Left ventricle myocardium superior (tissue), 1 donor: ENCODE measurements around the gene UBE2E1. TPM values are rescaled to one million over a fixed set of nuclear protein-coding genes. Genes with fewer than 3 reads are reported as not detected.
"Not testable (repeated sequence)": the region's sequence is repeated elsewhere in the genome, so short reads cannot be mapped to it uniquely, and the experiment has no call there.

Experiments used
- ATAC-seq: fragments of 200-7000 bp; cut with Tn5 transposase; one replicate; pipeline ENCODE4 v1.9.1; 2020; ENCODE audit warnings: mild to moderate bottlenecking, moderate library complexity
- DNase-seq: peaks from one replicate; pipeline ENCODE4 v3.0.0-alpha.2; 2020
- intact Hi-C: fragments of 100-400 bp; cut with micrococcal nuclease; formaldehyde crosslinking; loops from one replicate; pipeline ENCODE4 v1.11.0; 2022
- total RNA-seq: library from RNA; stranded (reverse); fragmentation: NEBNext Ultra II Directional; extraction: Animal tissue kit (Norgen Biotek cat#: 25700); gene quantifications from one replicate; pipeline ENCODE4 v1.2.1, GENCODE V29; 2021
- donor health status: DM: no; HTN: yes; CAD: no; lungs with severe emphysema.

Gene UBE2E1
- total RNA-seq, 1 donor from 2014 or later = 66.0 TPM

DNA sequence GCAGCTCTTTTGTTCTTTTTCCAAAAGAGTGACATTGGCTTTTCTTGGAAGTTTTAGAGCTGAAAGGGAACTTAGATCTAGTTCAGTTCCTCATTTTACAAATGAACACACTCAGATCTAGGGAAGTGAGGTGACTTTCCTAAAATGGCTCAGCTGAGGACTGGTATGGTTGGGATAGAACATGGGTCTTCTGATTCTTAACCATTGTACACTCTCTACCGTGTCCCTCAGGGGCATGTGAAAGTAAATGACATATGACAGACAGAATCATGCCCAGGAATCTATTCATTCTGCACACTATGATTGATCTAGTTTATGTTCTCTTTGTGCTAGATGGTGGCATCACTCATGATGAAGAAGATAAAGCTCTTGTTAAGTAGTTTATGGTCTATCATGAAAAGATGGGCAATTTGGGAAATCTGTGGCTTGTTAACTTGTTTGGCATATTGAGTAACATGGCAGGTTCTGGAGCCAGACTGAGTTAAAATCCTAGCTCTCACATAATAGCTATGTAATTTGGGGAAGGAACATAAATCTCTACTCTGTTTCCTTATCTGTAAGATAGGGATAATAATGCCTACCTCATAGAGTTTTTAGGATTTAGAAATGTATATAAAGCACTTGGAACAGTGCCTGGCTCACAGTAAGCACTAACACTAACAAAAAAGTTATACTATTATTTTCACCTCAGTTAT is 30.9 kb downstream of the UBE2E1 start:
- DNase-seq (no peak), ATAC-seq (peak; percentile 49)
- intact Hi-C loops = no loop called here

DNA sequence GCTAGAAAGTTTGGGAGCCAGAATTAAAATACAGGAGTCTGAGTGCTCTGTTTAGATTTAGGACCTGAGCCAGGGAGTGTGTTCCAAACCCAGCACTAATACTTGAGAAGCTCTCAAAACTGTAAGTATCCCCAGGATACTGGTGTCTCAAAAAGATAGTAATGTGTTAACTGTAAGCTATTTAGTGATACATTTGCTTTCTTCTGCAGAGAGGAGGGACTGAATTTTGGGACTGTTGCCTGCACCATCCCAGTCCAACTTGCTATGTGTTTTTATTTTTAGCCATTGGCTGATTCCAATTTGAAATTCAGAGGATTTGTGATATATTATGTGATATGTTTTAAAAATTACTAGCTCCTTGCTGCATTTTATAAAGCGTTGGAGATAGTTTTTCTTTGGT is 31.5 kb downstream of the UBE2E1 start:
- intact Hi-C loops = no loop called here
- ATAC-seq (peak; percentile 33), DNase-seq (no peak)

DNA sequence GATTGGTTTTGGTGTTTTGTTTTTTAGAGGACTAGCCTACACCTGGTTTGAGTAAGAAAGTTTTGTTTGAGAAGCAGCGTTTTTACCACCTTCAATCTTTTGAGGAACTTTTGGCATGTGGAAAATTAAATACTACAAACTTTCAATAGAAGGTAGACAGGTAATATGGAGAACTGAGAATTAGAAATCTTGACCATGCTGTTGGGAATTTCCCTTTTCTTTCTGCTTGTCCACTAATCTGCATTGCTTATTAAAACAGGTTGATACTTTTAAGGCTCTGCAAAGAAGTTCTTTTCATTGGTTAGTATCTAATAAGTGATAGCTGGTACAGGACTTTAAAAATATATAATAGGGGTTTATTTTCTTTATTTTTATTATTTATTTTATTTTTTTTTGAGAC is 31.9 kb downstream of the UBE2E1 start:
- DNase-seq (no peak), ATAC-seq (no peak)
- intact Hi-C loops = no loop called here

DNA sequence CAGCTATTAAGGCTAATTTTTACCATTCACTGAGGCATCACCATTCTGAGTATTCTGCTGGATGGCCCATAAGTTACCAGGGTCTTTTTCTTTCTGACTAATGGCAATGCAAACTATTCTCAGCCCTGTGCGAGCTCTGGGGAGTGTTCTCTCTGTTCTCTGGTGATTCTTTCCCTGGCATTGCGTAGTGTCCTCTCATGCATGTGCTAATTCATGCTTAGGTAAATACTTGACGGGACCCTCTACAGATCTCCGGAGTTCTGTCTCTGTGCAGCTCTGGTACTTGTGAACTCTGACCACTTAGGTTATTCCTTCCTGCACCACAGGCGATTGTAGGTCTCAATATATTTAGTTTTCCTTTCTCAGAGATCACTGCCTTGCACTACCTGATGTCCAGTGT is 34.8 kb downstream of the UBE2E1 start:
- DNase-seq (no peak), ATAC-seq (no peak)
- intact Hi-C loops = no loop called here

DNA sequence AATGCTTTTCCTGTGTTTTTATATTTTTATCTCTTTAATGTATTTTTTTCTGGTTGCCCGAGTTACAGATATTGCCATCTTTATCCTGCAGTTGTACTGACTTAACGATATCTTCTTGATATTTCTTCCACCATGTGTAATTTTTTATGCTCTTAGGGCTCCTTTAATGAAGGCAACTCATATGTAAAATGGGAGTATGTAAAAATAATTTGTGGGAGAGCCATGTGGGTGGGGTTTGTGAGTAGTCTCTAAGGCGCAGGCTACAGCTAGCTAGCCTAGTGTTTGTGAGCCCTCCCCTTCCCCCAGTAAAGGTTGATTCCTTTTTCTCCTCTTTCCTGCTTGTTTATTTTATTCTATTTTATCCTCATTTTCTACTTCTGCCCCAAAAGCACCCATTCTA is 38.1 kb downstream of the UBE2E1 start:
- intact Hi-C loops = no loop called here
- no peak for DNase-seq
- ATAC-seq = no peak

DNA sequence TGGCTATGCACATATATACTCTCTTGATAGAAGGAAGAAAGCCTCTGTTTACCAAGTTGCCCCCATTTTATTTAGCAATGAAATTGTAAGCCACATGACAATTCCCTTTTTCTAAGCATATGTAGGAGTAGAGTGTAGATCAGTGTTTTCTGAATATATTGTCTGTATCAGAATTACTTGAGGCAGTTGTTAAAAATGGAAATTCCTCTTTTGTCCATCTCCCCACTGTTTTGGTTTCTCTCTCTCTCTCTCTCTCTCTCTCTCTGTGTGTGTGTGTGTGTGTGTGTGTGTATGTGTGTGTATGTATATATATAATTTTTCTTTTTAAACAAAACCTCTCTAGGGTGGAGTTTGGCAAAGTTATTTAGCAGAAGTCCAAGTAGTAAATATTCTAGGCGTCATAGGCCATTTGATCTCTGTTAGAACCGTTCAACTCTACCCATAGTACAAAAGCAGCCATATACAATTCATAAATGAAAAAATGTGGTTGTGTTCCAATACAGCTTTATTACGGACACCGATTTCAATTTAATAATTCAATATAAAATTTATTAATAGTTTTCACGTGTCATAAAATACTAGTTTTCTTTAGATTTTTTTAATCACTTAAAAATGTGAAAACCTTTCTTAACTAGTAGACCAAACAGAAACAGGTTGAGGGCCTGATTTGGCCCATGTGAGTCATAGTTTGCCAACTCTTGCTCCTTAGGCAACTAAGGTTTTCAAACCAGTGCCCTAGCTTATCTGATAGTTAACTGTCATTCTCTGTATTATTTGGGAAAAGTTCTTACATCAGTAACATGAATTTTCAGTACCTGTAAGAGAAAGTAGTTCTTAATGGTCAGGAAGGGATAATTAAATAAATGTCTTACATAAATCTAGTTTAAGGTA is 39.8 kb downstream of the UBE2E1 start:
- intact Hi-C loops = no loop called here
- DNase-seq = no peak
- ATAC-seq = no peak

DNA sequence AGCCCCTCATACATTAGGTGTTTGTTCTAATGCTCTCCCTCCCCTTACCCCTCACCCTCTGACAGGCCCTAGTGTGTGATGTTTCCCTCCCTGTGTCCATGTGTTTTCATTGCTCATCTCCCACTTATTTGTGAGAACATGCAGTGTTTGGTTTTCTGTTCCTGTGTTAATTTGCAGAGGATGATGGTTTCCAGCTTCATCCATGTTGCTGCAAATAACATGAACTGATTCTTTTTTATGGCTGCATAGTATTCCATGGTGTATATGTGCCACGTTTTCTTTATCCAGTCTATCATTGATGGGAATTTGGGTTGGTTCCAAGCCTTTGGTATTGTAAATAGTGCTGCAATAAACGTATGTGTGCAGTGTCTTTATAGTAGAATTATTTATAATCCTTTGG is 43.7 kb downstream of the UBE2E1 start:
- ATAC-seq, intact Hi-C loops, DNase-seq: not testable (repeated sequence)

DNA sequence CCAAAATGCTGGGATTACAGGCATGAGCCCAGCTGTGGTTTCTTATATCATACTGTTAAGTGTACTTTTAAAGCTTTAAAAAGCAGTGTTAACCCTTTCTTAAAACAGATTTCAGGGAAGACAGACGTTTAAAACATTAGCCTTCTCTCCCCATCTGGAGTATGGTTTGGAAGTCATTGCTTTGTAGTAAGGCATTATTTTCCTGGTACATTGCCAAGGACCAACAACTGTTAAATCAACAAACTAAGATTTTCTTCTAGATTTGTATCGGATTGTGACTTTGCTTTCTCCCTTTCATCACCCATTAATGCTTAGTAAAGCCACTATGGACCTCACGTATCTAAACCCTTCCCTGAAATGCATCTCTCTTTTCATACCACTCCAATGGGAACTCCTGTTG is 50.5 kb downstream of the UBE2E1 start:
- intact Hi-C loops = no loop called here
- ATAC-seq = no peak
- no peak for DNase-seq

DNA sequence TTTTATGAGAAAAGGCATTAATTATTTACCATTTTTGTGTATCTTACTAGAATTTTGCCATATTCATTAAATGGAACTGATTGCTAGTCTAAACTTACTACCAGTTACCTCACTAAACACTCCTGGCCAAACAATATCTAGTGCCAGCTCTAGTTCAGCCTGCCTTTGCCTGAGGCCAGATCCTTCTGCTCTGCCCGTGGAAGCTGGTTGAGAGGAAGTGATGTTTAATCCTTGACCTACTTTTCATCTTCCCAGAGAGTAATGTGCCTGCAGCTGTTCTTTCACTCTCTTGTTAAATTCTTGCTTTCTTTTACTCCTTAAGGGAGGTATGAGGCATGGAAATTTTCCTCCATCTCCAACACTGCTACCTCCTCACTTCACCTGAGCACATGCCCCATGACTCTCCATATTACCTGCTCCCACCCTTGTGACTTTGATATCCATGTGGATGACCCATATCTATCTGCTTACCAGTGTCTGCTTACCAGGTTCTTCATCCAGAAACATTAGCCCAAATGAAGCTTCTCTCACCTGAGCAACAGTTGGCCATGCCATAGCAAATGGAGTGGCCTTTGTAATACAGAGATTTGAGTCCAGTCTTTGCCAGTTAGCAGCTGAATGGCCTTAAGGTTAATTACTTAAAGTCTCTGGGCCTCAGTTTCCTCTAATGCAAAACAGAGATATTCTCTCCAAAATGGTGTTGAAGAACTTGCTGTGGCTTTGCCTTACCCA is 53.4 kb downstream of the UBE2E1 start:
- ATAC-seq = peak; percentile 85
- no peak for DNase-seq
- intact Hi-C loops = no loop called here

DNA sequence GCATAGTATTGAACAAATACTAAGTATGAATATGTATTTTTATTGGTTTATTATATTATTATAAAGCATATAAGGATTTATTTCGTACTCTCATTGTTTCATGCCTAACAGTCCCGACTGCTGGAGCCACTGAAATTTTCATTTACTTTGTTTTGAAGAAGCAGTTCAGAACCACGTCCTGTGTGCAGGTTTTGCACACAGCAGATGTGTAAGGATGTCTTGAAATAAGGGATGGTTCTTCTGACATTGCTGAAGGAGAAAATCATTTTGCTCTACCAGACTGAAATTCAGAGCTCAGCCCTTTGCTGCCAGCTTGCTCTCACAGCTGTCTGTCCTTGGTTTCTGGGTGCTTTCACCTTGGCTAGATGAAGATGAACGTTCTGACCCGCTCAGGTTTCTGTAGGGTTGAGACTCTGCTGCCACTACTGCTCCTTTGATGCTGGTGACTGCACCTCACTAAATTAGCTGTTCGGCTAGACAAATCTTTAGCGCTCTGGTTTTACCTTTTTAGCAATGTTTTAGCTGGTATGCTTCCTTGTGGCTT is 54.2 kb downstream of the UBE2E1 start:
- no peak for DNase-seq
- intact Hi-C loops = no loop called here
- ATAC-seq = no peak

DNA sequence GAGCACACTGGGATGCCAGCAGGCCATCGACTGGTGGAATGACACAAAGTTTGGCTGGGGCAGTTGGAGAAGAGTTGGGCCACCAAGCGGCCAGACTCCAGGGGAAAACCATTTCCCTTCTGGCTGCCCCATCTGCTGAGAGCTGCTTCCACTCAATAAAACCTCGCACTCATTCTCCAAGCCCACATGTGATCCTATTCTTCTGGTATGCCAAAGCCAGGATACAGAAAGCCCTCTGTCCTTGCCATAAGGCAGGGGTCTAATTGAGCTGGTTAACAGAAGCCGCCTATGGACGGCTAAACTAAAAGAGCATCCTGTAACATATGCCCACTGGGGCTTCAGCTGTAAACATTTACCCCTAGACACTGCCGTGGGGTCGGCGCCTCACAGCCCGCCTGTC is 55.9 kb downstream of the UBE2E1 start:
- intact Hi-C loops = no loop called here
- no peak for ATAC-seq
- DNase-seq = no peak

DNA sequence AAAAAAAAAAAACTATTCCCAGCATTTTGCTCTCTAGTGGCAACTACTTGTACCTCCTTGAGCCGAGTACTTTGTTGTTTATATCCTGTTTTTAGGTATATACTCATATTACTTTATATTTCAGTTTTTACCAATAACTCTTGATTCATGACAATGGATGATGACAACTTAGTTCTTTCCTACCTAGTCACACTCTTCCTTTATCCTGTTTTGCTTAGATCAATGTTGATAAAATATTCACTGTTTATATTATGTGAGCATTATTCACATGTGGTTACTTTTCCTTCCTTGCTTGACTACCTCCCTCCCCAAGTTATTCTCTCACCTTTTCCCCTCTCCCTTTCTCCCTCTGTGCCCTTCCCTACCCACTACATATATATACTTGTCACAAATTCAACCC is 57.3 kb downstream of the UBE2E1 start:
- intact Hi-C loops = no loop called here
- DNase-seq (no peak), ATAC-seq (no peak)

DNA sequence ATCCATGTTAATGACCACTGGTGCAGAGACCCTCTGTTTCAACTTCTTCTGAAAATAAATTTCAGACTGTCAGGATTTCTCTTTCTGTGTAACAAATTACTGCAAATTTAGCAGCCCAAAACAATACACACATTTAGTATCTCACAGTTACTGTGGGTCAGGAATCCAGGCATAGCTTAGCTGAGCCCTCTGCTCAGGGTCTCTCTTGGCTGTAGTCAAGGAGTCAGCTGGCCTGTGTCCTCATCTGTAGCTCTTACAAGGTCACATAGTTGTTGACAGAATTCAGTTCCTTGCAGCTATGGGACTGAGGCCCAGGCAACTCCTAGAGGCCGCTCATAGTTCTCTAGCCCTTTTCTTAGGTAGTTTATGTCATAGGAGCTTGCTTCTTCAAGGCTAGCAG is 59.2 kb downstream of the UBE2E1 start:
- ATAC-seq (peak; percentile 85), DNase-seq (no peak)
- intact Hi-C loops = no loop called here

DNA sequence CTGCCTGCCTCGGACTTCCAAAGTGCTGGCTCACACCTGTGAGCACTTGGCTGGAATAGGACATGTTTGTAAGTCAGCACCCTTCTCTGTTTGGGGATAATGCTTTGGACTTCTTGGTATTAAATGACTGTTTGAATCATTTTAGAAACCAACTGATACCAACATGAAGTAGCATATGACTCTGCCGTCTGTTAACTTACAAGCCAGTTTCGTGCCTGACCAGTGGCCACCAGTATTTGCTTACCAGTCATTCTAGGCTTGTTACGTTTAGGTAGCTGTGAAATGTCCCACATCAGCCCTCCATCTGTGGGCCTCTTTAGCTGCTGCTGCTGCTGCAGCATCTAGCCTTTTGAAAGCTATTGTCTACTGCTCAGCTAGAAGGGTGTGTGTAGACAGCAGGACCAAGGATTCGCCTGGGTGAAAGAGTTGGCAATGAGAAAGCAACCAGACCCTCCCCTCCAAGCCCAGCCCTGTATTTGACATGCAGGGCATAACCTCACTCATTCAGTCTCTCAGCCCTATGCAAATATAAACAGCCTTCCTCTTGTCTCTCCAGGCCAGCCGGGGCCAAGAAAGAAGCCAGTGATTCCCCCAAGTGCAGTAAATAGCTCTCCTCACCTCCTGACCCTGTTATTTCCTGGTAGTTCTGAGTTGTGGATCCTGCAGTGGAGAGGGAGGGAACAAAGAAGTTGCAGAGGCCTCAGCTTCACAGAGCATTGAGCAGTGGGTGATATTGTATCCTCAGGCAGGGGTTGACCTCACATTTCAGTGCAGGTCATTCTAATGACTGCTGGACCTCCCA is 60.0 kb downstream of the UBE2E1 start:
- intact Hi-C loops = no loop called here
- peak; percentile 47 for ATAC-seq
- no peak for DNase-seq

DNA sequence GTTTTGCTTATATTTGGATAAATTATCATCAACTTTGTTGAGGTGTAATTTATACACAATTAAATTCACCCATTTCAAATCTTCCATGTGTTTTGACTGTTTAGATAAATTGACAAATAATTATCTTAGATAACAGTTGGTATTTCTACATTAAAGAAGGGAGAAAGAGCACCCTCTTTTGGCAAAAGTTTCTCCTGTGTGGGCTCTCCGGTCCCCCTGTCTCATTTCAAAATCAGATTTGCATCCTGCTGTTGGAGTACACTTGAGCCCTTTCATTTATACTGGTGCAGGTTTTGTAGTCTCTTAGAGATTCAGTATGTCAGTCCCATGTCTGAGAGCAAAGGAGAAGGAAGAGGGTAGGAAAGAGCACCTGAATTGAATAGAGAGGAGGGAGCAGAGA is 61.6 kb downstream of the UBE2E1 start:
- no peak for ATAC-seq
- no peak for DNase-seq
- intact Hi-C loops = no loop called here

DNA sequence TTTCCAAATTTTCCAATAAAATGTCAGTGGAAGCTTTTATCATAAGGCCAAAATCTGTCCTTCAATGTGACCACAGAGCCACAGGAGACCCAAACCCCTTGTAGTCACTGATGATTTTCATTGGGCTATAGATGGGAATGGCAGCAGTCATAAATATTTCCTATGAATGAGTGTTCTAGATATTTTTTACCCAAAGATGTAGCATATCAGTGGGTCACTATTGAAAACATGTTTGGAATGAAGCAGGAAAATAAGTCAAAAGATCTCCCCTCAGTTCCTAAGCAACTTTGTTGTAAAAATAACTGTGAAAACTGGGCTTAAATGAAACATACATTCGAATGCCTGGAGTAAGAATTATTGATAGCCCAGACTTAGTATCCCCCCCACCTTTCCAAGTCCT is 62.1 kb downstream of the UBE2E1 start:
- DNase-seq = no peak
- ATAC-seq = no peak
- intact Hi-C loops = no loop called here

DNA sequence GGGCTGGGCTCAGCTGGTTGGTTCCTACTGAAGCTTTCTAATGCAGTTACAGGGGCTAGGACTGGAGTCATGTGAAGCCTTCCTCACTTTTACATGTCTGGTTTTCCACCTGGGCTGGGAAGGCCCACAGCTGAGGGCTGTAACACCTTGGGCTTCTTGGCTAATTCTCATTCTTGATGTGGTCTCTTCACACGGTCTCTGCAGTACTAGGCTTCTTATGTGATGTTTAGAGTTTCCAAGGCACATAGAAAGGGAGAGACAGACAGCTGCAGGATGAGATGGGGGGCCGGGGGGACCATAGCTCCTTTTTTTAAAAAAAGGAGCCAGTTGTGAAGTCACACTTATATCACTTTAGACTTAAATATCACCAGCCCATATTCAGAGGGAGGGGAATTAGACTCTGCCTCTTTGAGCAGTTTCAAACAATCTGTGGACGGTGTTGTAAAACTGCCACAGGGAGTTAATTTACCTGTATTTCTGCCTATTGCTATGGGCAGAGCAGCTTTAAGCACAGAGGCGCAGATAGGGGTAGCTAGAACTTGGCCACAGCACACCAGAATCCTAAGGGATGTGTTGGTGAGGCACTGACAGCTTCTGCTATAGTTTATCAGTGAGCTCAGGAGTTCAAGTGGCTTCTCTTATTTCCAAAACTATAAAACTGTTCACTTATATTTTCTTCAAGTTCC is 64.4 kb downstream of the UBE2E1 start:
- intact Hi-C loops = no loop called here
- DNase-seq = no peak

DNA sequence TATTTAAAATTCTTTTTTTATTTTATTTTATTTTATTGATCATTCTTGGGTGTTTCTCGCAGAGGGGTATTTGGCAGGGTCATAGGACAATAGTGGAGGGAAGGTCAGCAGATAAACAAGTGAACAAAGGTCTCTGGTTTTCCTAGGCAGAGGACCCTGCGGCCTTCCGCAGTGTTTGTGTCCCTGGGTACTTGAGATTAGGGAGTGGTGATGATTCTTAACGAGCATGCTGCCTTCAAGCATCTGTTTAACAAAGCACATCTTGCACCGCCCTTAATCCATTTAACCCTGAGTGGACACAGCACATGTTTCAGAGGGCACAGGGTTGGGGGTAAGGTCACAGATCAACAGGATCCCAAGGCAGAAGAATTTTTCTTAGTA is 64.9 kb downstream of the UBE2E1 start:
- intact Hi-C loops, DNase-seq: not testable (repeated sequence)
- peak; percentile 62 for ATAC-seq

More for the DNA sequence above, 64.4 kb downstream of the UBE2E1 start:
- peak; percentile 95 for ATAC-seq
